ENCODE measurements around the gene AGTRAP. TPM values are rescaled to one million over a fixed set of nuclear protein-coding genes. Genes with fewer than 3 reads are reported as not detected.

AGTRAP gene
- total and polyA plus RNA-seq, 3 donors from 2014 or later: 49.2 to 75.3 (median 64.1) TPM

GRCh38 chr1:11764519-11764918, 28.6 kb downstream of the AGTRAP start:
- Histone ChIP-seq H3K36me3 (ENCODE audit: low read depth, missing control alignments) (no peaks in the 10 kb centered on the region), H3K4me1 (peaks cover 8% of the 10 kb centered on the region), H3K4me3 (no peak overlapping the region), H3K9me3 (no peaks in the 10 kb centered on the region), H3K27me3 (no peaks in the 10 kb centered on the region), H3K27ac (no peak overlapping the region)
- 78 to 86% methylated on average over 1 to 7 of the region's 7 CpGs for WGBS, 2 donors
- TF ChIP-seq CTCF (IDR thresholded peaks at IDR 0.05) (no peak), POLR2A (IDR thresholded peaks at IDR 0.05) (no peak)
- intact Hi-C loops (cut with DNase I; ENCODE audit: low total_unique reads): no loop called here
- no peak for DNase-seq

GRCh38 chr1:11765661-11766428, 29.9 kb downstream of the AGTRAP start:
- H3K36me3 ChIP-seq (ENCODE audit: low read depth, missing control alignments): no peaks in the 10 kb centered on the region
- WGBS, 2 donors: 89 to 92% methylated on average over 15 to 18 of the region's 19 CpGs
- intact Hi-C loops (cut with DNase I; ENCODE audit: low total_unique reads): no loop called here
- no peak for DNase-seq
- no peak overlapping the region for H3K4me3 ChIP-seq
- no peak for TF ChIP-seq CTCF (IDR thresholded peaks at IDR 0.05)
- TF ChIP-seq POLR2A (IDR thresholded peaks at IDR 0.05): no peak
- H3K27ac ChIP-seq: no peak overlapping the region
- no peaks in the 10 kb centered on the region for H3K27me3 ChIP-seq
- H3K9me3 ChIP-seq: no peaks in the 10 kb centered on the region
- peaks cover 8% of the 10 kb centered on the region for H3K4me1 ChIP-seq

- DNase-seq: no peak
- H3K27ac ChIP-seq: no peak overlapping the region
- intact Hi-C loops (cut with DNase I; ENCODE audit: low total_unique reads): no loop called here
Measured at GRCh38 chr1:11766429-11766776, 30.5 kb downstream of the AGTRAP start.

GRCh38 chr1:11767922-11768704, 32.2 kb downstream of the AGTRAP start:
- no peaks in the 10 kb centered on the region for H3K27me3 ChIP-seq
- no peak overlapping the region for H3K4me3 ChIP-seq
- no peaks in the 10 kb centered on the region for H3K9me3 ChIP-seq
- no peak for DNase-seq
- intact Hi-C loops (cut with DNase I; ENCODE audit: low total_unique reads): no loop called here
- WGBS, 2 donors: 74 to 91% methylated on average over 9 to 16 of the region's 16 CpGs
- TF ChIP-seq CTCF (IDR thresholded peaks at IDR 0.05) (no peak), POLR2A (IDR thresholded peaks at IDR 0.05) (no peak)
- H3K27ac ChIP-seq: no peak overlapping the region
- peaks cover 8% of the 10 kb centered on the region for H3K4me1 ChIP-seq
- no peaks in the 10 kb centered on the region for H3K36me3 ChIP-seq (ENCODE audit: low read depth, missing control alignments)

More at GRCh38 chr1:11766429-11766776, 30.5 kb downstream of the AGTRAP start:
- Histone ChIP-seq H3K4me3 (no peak overlapping the region), H3K9me3 (no peaks in the 10 kb centered on the region), H3K27me3 (no peaks in the 10 kb centered on the region), H3K36me3 (ENCODE audit: low read depth, missing control alignments) (no peaks in the 10 kb centered on the region), H3K4me1 (peaks cover 8% of the 10 kb centered on the region)
- 69 to 91% methylated on average over 8 to 14 of the region's 14 CpGs for WGBS, 2 donors
- TF ChIP-seq POLR2A (IDR thresholded peaks at IDR 0.05): no peak
- TF ChIP-seq CTCF (IDR thresholded peaks at IDR 0.05): no peak
